ENCODE data around the gene CACNA1G. TPM values are rescaled to one million over a fixed set of nuclear protein-coding genes. Genes with fewer than 3 reads are reported as not detected.

The CACNA1G gene
- total RNA-seq, 2 experiments from 2014 or later = 0.22 to 0.24 TPM

DNA sequence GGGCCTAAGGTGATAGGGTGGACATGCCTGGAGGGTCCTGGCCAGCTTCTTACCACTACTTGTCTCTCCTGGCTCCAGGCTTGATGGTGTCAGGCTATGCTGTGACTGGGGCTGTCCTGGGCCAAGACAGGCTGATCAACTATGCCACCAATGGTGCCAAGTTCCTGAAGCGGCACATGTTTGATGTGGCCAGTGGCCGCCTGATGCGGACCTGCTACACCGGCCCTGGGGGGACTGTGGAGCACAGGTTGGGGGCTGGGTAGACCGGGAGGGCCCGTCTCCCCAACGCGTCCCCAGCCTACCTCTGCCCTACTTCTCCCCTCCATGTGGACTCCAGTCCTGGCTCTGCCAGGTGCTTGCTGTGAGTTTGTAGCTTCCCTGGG lies 9.1 kb upstream of the CACNA1G start:
- CTCF ChIA-PET = interaction anchor here (0.6 to 1.4 kb wide), 8 partner anchors 9 to 82 kb away, joined by 3 to 5 read pairs (median 3); partner anchors contain the start of gene CACNA1G
- H3K9me3 Mint-ChIP-seq = no peaks in the 10 kb centered on the region
- no peak for DNase-seq
- H3K27ac Mint-ChIP-seq = no peak overlapping the region
- H3K4me1 Mint-ChIP-seq (ENCODE audit: low read depth) = peaks cover 2% of the 10 kb centered on the region
- no peaks in the 10 kb centered on the region for H3K36me3 Mint-ChIP-seq (ENCODE audit: low read depth)
- no peak overlapping the region for H3K4me3 Mint-ChIP-seq
- no peaks in the 10 kb centered on the region for H3K27me3 Mint-ChIP-seq (ENCODE audit: low read depth)
- intact Hi-C loops (cut with micrococcal nuclease) = no loop called here

DNA sequence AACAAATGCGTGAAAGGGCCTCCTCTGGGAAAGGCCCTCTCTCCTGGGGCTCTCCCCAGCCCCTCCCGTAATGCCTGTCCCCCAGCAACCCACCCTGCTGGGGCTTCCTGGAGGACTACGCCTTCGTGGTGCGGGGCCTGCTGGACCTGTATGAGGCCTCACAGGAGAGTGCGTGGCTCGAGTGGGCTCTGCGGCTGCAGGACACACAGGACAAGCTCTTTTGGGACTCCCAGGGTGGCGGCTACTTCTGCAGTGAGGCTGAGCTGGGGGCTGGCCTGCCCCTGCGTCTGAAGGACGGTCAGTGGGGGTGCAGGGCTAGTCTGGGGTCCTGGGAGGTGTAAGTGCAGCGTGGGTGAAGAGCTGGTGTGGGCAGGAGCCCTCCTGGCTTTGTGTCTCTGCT lies 8.6 kb upstream of the CACNA1G start:
- Mint-ChIP-seq H3K27ac (no peak overlapping the region), H3K4me1 (ENCODE audit: low read depth) (no peaks in the 10 kb centered on the region), H3K27me3 (ENCODE audit: low read depth) (no peaks in the 10 kb centered on the region), H3K36me3 (ENCODE audit: low read depth) (no peaks in the 10 kb centered on the region), H3K9me3 (no peaks in the 10 kb centered on the region), H3K4me3 (no peak overlapping the region)
- intact Hi-C loops (cut with micrococcal nuclease) = no loop called here
- no peak for DNase-seq
- CTCF ChIA-PET = interaction anchor here (0.6 to 1.4 kb wide), 3 partner anchors 68 to 77 kb away, joined by 3 to 5 read pairs (median 3); no protein-coding TSS in a partner anchor

DNA sequence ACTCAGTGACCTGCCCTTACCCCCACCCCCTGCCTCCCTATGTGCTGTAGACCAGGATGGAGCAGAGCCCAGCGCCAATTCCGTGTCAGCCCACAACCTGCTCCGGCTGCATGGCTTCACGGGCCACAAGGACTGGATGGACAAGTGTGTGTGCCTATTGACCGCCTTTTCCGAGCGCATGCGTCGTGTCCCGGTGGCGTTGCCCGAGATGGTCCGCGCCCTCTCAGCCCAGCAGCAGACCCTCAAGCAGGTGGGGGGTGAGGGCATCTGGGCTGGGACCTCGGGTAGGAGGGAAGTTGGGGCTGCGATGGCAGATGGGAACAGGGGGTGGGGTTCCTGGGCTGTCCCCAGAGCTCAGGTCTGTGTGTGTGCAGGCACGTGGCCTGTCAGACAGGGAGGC lies 6.3 kb upstream of the CACNA1G start:
- Mint-ChIP-seq H3K27me3 (ENCODE audit: low read depth) (peaks cover 16% of the 10 kb centered on the region), H3K27ac (no peak overlapping the region), H3K4me1 (ENCODE audit: low read depth) (peaks cover 9% of the 10 kb centered on the region), H3K36me3 (ENCODE audit: low read depth) (no peaks in the 10 kb centered on the region), H3K4me3 (no peak overlapping the region), H3K9me3 (no peaks in the 10 kb centered on the region)
- no peak for DNase-seq
- intact Hi-C loops (cut with micrococcal nuclease) = no loop called here
- CTCF ChIA-PET = no interaction called here

DNA sequence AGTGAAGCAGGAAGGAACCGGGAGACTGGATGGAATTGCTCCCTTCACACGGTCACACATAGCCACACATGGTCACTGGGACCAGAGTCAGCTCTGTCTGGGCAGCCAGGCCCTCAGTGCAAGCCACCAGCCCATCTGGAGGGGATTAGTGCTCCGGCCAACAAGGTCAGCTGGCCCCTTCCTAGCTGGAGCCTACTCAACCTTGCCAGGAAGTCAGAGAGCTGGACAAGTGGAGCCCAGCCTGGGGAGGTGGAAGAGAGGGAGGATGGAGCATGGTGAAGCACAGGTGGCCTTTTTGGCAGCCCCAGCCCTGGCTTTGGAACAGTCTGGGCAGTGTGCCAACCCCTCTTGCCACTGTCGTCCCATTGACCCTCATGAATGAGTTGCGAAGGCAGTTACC lies 3.7 kb upstream of the CACNA1G start:
- intact Hi-C loops (cut with micrococcal nuclease) = no loop called here
- Mint-ChIP-seq H3K27me3 (ENCODE audit: low read depth) (peaks cover 22% of the 10 kb centered on the region), H3K27ac (no peak overlapping the region), H3K9me3 (no peaks in the 10 kb centered on the region), H3K4me3 (no peak overlapping the region), H3K36me3 (ENCODE audit: low read depth) (no peaks in the 10 kb centered on the region), H3K4me1 (ENCODE audit: low read depth) (peaks cover 18% of the 10 kb centered on the region)
- CTCF ChIA-PET = interaction anchor here (1.0 kb wide), 1 partner anchor 139 kb away, joined by 4 read pairs; no protein-coding TSS in a partner anchor
- no peak for DNase-seq

DNA sequence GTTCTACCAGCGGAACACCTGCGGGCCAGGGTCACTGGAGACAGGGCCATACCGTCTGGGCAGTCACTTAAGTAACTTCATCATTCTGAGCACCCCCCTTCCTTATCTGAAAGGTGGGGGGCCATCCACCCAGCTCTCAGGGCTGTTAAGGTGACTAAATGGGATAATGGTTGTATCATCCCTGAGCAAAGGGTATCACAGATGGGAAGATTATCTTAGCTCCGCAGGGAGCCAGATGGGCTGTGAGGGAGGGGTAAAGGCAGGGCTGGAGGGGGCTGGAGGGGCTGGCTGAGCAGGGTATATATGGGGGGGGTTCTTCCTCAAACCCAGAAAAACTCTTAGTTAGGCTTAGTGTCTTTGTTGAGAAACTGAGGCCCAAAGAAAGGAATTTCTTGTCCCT lies 2.9 kb upstream of the CACNA1G start:
- Mint-ChIP-seq H3K27ac (no peak overlapping the region), H3K36me3 (ENCODE audit: low read depth) (no peaks in the 10 kb centered on the region), H3K27me3 (ENCODE audit: low read depth) (peaks cover 28% of the 10 kb centered on the region), H3K4me3 (no peak overlapping the region), H3K4me1 (ENCODE audit: low read depth) (peaks cover 23% of the 10 kb centered on the region), H3K9me3 (no peaks in the 10 kb centered on the region)
- no peak for DNase-seq
- CTCF ChIA-PET = no interaction called here
- intact Hi-C loops (cut with micrococcal nuclease) = no loop called here

DNA sequence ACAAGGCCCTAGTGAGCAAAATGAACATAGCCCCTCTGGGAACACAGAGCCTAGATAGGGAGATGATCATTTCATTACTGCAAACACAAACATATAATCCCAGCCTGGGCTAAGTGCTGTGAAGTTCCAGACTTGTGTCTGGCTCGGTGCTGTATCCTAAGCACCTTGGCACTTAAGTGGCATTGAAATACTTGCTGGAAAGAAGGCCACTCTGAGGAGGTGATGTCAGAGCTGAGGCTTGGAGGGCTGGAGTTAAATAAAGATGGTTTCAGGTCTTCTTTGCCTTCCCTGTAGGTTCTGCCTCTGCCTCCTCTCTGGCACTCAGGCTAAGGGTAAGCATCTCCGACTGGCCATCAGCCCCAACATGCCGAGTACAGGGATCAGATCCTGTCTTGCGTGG lies 2.4 kb upstream of the CACNA1G start:
- intact Hi-C loops (cut with micrococcal nuclease) = no loop called here
- Mint-ChIP-seq H3K27ac (no peak overlapping the region), H3K4me3 (no peak overlapping the region), H3K27me3 (ENCODE audit: low read depth) (peaks cover 30% of the 10 kb centered on the region), H3K36me3 (ENCODE audit: low read depth) (no peaks in the 10 kb centered on the region), H3K9me3 (no peaks in the 10 kb centered on the region), H3K4me1 (ENCODE audit: low read depth) (peaks cover 23% of the 10 kb centered on the region)
- CTCF ChIA-PET = no interaction called here
- DNase-seq = no peak

DNA sequence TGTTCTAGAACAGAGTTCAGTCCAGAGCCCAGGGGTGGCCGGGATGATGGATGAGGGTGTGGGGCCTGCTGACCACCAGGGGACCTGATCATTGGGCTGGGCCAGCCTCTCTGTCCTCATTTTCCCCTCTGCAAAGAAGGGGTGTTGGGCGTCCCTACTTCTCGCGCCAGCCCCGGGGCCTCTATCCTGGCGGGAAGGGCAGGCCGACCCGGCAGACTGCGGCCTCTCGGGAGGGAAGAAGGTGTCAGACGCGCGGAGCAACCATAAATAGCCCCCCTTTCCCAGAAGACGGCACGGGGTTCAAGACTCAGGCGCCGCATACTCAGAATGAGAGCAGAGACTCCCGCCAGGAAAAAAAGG lies 2.0 kb upstream of the CACNA1G start:
- DNase-seq = no peak

DNA sequence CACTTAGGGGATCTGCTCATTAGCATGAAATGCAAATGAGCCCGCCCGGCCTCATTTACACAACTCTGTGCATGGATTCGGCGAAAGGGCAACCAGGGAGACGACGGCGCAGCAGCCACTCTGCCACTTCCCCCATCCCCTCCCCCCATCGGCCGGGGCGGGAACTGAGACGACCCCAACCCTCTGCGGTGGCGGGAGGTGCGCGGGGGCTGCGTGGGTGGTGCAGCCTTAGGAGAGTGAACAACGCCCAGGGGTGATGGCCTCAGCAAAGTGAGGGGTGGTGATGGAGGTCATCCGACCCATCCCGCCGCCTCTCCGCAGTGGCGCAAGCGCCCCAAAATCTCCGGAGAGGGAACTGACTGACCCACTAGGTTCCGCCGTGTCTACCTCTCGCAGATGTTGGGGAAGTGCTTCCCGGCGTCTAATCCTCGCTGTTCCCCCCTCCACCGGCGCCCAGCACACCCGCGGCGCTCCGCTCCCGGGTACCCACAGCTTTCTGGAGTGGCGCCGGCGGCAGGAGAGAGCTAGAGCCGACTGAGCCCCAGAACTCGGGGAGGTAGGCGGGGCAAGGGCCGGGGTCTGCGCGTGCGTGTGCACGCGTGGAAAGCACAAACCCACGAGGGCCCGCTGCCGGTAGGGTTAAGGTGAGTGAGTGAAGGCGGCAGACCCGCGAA lies 1.4 kb upstream of the CACNA1G start:
- intact Hi-C loops (cut with micrococcal nuclease) = no loop called here
- peak; percentile 59 for DNase-seq
- Mint-ChIP-seq H3K4me3 (peak overlapping the region; percentile 58), H3K4me1 (ENCODE audit: low read depth) (peaks cover 23% of the 10 kb centered on the region), H3K36me3 (ENCODE audit: low read depth) (no peaks in the 10 kb centered on the region), H3K27ac (no peak overlapping the region), H3K27me3 (ENCODE audit: low read depth) (peaks cover 39% of the 10 kb centered on the region), H3K9me3 (no peaks in the 10 kb centered on the region)
- CTCF ChIA-PET = interaction anchor here (1.0 to 1.6 kb wide), 2 partner anchors 67 to 162 kb away, joined by 3 to 5 read pairs; partner anchors contain the start of gene LRRC59

More for the DNA sequence above, 2.0 kb upstream of the CACNA1G start:
- H3K9me3 Mint-ChIP-seq = no peaks in the 10 kb centered on the region
- H3K27me3 Mint-ChIP-seq (ENCODE audit: low read depth) = peaks cover 34% of the 10 kb centered on the region
- H3K36me3 Mint-ChIP-seq (ENCODE audit: low read depth) = no peaks in the 10 kb centered on the region
- H3K27ac Mint-ChIP-seq = no peak overlapping the region
- intact Hi-C loops (cut with micrococcal nuclease) = no loop called here
- CTCF ChIA-PET = no interaction called here
- no peak overlapping the region for H3K4me3 Mint-ChIP-seq
- H3K4me1 Mint-ChIP-seq (ENCODE audit: low read depth) = peaks cover 23% of the 10 kb centered on the region

DNA sequence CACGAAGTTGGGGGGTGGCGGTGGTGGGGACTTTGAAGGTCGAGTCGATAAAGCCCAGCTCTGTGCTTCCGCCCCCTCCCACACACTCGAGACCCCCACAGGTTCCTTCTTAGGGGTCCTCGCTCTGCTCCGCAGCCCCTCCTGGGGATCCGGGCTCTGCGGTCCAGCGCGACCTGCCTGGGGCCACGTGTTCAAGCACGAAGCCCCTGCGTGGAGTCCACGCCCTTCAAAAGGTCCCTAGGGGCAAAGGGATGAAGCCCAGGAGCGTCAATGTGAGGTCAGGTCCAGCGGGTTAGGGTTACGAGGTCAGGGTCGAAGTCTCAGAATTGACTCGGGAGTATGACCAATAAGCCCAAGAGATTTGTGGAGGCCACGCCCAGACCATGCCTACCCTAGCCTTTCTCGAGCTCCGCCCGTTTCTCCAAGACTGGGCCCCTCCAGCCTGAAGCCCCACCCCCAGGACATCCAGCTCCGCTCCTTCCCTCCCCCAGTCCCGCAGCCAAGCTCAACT lies 786 bp upstream of the CACNA1G start:
- peaks cover 23% of the 10 kb centered on the region for H3K4me1 Mint-ChIP-seq (ENCODE audit: low read depth)
- peak; percentile 50 for DNase-seq
- H3K4me3 Mint-ChIP-seq = peak overlapping the region; percentile 66
- H3K9me3 Mint-ChIP-seq = no peaks in the 10 kb centered on the region
- intact Hi-C loops (cut with micrococcal nuclease) = loop anchor here (1.0 to 5.0 kb wide), 3 partner anchors 68 to 148 kb away; partner anchors contain the start of genes ANKRD40 and RSAD1
- no peak overlapping the region for H3K27ac Mint-ChIP-seq
- CTCF ChIA-PET = interaction anchor here (1.0 to 1.6 kb wide), 5 partner anchors 9 to 162 kb away, joined by 3 to 5 read pairs (median 3); partner anchors contain the start of gene LRRC59
- peaks cover 45% of the 10 kb centered on the region for H3K27me3 Mint-ChIP-seq (ENCODE audit: low read depth)
- no peaks in the 10 kb centered on the region for H3K36me3 Mint-ChIP-seq (ENCODE audit: low read depth)

DNA sequence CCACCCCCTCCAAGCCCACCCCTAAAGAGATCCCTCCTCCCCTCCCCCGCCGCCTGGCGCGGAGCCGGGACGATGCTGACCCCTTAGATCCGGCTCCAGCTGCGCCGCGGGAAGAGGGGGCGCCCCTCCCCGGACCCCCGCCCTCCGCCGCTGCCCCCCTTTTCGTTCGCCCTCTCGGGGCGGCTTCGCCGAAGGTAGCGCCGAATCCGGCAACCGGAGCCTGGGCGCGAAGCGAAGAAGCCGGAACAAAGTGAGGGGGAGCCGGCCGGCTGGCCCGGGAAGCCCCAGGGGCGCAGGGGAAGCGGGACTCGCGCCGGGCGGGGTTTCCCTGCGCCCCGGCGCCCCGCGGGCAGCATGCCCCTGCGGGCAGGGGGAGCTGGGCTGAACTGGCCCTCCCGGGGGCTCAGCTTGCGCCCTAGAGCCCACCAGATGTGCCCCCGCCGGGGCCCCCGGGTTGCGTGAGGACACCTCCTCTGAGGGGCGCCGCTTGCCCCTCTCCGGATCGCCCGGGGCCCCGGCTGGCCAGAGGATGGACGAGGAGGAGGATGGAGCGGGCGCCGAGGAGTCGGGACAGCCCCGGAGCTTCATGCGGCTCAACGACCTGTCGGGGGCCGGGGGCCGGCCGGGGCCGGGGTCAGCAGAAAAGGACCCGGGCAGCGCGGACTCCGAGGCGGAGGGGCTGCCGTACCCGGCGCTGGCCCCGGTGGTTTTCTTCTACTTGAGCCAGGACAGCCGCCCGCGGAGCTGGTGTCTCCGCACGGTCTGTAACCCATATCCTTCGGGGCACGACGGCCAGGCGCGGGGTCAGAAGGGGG lies 623 bp downstream of the CACNA1G start:
- H3K27me3 Mint-ChIP-seq (ENCODE audit: low read depth) = peaks cover 55% of the 10 kb centered on the region
- intact Hi-C loops (cut with micrococcal nuclease) = loop anchor here (1.0 to 5.0 kb wide), 3 partner anchors 66 to 146 kb away; partner anchors contain the start of genes ANKRD40 and RSAD1
- H3K4me3 Mint-ChIP-seq = no peak overlapping the region
- H3K27ac Mint-ChIP-seq = no peak overlapping the region
- peak; percentile 41 for DNase-seq
- H3K36me3 Mint-ChIP-seq (ENCODE audit: low read depth) = no peaks in the 10 kb centered on the region
- peaks cover 27% of the 10 kb centered on the region for H3K4me1 Mint-ChIP-seq (ENCODE audit: low read depth)
- CTCF ChIA-PET = interaction anchor here (0.5 to 1.6 kb wide), 5 partner anchors 10 to 180 kb away, joined by 3 to 5 read pairs (median 3); partner anchors contain the start of gene LRRC59
- no peaks in the 10 kb centered on the region for H3K9me3 Mint-ChIP-seq

DNA sequence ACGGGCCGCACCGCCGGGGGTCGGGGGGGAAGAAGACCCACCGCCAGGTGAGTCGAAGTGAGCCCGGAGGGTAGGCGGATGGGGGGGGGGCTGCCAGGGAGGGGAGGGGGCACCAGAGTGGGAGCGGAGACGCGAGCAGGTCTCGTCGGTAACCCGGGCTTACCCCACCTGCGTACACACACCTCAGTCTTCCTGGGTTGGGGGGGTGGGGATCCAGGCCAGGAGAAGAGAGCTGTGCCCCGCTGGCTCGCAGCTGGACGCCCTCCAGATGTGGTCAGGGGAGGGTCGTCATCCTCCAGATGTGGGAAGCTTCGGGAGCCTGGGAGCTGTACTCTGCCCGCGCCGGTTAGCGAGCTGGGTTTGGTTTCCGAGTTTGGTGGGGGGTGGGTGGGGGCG lies 1.2 kb downstream of the CACNA1G start:
- Mint-ChIP-seq H3K36me3 (ENCODE audit: low read depth) (no peaks in the 10 kb centered on the region), H3K4me3 (no peak overlapping the region), H3K27me3 (ENCODE audit: low read depth) (peaks cover 61% of the 10 kb centered on the region), H3K27ac (no peak overlapping the region), H3K4me1 (ENCODE audit: low read depth) (peaks cover 27% of the 10 kb centered on the region), H3K9me3 (no peaks in the 10 kb centered on the region)
- intact Hi-C loops (cut with micrococcal nuclease) = loop anchor here (5.0 kb wide), 2 partner anchors 66 to 146 kb away; partner anchors contain the start of gene ANKRD40
- CTCF ChIA-PET = interaction anchor here (0.5 to 1.7 kb wide), 5 partner anchors 12 to 311 kb away, joined by 3 to 6 read pairs (median 3); no protein-coding TSS in a partner anchor
- DNase-seq = no peak
